HG03442 (cell line): ENCODE data around the gene C1QL4.
A peak's percentile ranks its signal among the peaks of the same experiment; 100 is the strongest.
"Not testable (repeated sequence)": the region's sequence is repeated elsewhere in the genome, so short reads cannot be mapped to it uniquely, and the experiment has no call there.

ENCODE experiments used
- ATAC-seq: cut with Tn5 transposase; IDR thresholded peaks from one replicate; pipeline ENCODE4 v1.9.1; 2021; ENCODE audit warnings: mild to moderate bottlenecking, moderate library complexity; ENCODE audit not compliant: unreplicated experiment

Gene C1QL4

GRCh38 chr12:49336645-49337584 is at the start of gene C1QL4:
C1QL4 (minus strand) TSS chr12:49337188; CDS start chr12:49336477, 711 bp downstream.
- peak; percentile 61 for ATAC-seq

- ATAC-seq = not testable (repeated sequence)
These were observed 43.2 kb upstream of the C1QL4 start for GRCh38 chr12:49380184-49380583.

GRCh38 chr12:49377386-49377785 is 40.4 kb upstream of the C1QL4 start:
- ATAC-seq = no peak

- no peak for ATAC-seq
These were observed 38.4 kb upstream of the C1QL4 start for GRCh38 chr12:49375406-49375805.

GRCh38 chr12:49370539-49370938 is 33.6 kb upstream of the C1QL4 start:
- ATAC-seq = no peak

- ATAC-seq = peak; percentile 28
These were observed 32.6 kb upstream of the C1QL4 start for GRCh38 chr12:49369411-49370145.

- no peak for ATAC-seq
These were observed 31.2 kb upstream of the C1QL4 start for GRCh38 chr12:49368240-49368600.

GRCh38 chr12:49367381-49368239 is 30.6 kb upstream of the C1QL4 start, which contains the start of gene SPATS2:
SPATS2 (plus strand) TSS chr12:49367462; CDS start chr12:49461013, 93,551 bp downstream.
- ATAC-seq = no peak

GRCh38 chr12:49366652-49367380 is 29.8 kb upstream of the C1QL4 start:
- peak; percentile 68 for ATAC-seq

- no peak for ATAC-seq
These were observed 29.2 kb upstream of the C1QL4 start for GRCh38 chr12:49366096-49366651.

GRCh38 chr12:49365542-49365941 is 28.6 kb upstream of the C1QL4 start:
- no peak for ATAC-seq

GRCh38 chr12:49364989-49365388 is 28.0 kb upstream of the C1QL4 start:
- ATAC-seq = no peak

- no peak for ATAC-seq
These were observed 25.1 kb upstream of the C1QL4 start for GRCh38 chr12:49362077-49362476.

GRCh38 chr12:49359671-49360070 is 22.7 kb upstream of the C1QL4 start:
- ATAC-seq = no peak

- peak; percentile 50 for ATAC-seq
These were observed 21.6 kb upstream of the C1QL4 start for GRCh38 chr12:49358483-49359141.

GRCh38 chr12:49357103-49357678 is 20.2 kb upstream of the C1QL4 start:
- ATAC-seq = no peak

- no peak for ATAC-seq
These were observed 18.9 kb upstream of the C1QL4 start for GRCh38 chr12:49355913-49356312.

GRCh38 chr12:49352351-49352750 is 15.4 kb upstream of the C1QL4 start:
- ATAC-seq = no peak

- no peak for ATAC-seq
These were observed 12.3 kb upstream of the C1QL4 start for GRCh38 chr12:49349266-49349665.
